CD4-positive, alpha-beta T cell treated with Interleukin-4 for 4 hours (primary cell): ENCODE data around the gene LRMDA.

ENCODE experiments used
- DNase-seq: peaks from one replicate; pipeline ENCODE4 v3.0.0-alpha.2; 2020

The LRMDA gene

DNA sequence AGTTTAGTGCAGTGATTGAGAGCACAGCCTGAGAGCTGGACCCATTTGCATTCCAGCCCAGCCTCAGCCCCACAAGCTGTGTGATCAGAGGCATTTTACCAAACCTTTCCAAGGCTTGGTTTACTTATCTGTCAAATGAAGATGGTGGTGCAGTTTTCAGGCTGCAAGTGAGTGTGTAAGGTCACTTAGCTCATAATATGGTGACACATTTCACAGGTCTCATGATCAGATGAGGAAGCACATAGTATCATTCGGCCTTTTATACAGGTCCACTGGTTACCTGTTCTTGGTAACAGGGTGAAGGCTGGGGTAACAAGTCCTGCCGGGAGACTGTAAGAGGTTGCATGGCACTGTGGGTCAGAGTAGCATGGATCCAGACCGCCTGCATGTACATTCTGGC lies 371.7 kb downstream of the LRMDA start:
- DNase-seq = no peak

DNA sequence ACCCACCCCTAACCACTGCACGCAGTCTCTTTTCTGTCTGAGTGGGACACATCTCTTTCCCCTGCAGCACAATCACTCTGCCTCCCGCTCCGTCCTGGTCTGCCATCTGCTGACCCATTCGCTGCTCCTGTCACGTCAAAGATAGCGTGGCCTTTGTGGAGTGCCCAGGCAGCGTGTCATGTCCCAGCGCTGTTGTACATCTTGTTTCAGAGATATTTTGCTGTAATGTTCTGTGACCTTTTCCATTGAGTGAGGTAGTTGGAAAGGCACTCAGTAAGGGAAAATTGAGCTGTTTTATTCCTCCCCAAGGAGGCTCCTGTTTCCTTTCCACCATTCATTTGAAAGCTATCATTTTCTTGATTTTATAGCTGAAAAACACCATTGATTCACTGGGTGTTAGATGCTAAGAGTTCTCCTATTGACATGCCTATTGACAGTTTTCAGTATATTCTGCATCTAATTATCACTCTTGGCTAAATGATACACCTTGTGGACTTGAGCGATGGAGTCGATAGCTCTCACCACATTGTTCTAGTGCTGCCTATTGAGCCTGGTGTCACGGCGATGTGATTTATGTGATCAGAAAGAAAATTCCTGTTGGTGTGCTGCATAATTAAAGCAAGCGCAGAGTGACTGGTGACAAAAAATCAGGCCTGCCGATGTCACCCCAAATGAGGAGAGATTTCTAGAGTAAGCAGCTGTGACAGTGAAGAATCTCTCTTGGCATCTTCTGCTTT lies 372.6 kb downstream of the LRMDA start:
- DNase-seq = no peak

DNA sequence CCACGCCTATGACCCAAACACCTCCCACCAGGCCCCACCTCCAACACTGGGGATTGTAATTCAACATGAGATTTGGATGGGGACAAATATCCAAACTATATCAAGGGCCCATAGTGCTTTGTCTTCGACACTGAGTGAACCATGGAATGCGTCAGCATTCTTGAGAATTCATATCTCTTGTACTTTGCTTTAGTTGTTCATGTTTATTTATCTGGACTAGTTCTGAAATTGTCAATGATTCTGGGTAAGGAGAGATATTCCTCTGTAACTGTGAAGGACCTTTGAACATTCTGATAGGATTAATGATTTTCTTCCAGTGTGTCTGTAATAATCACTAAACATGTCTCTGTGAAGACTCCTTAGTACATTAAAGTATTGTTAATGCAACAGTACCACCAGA lies 374.8 kb downstream of the LRMDA start:
- no peak for DNase-seq

DNA sequence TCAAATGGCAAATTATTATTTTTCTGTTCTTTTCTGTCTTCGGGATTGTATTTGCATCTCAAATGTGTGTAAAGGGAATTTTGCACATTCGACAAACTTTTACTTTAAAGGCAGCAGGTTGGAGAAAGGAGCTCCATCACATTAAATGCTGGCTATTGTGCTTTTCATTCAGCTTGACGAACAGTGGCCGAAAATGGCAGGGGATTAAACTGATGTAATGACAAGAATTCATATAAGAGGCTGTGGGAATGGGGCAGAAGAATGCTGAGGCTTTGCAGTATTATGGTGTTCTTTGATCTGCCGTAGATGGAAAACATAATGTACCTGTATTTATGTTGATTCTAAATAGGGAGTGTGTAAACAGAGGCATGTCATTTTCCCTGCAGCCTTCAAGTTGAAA lies 376.0 kb downstream of the LRMDA start:
- no peak for DNase-seq

DNA sequence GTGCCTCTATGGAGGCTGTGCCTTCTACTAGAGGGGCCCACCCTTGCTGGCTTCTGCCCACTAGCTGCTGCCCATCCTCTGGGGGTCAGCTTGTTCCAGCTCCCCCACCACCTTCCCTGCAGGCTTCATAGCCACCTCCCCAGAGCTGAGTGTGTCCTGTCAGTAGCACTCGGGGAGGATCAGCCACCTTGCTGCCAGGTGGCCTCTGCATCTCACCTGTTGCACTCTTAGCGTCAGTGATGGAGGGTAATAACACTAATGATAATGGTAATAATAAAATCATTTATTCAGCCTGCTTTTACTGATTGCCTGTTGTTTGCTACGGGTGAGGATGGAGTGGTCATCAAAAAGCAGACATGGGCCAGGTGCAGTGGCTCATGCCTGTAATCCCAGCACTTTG lies 377.6 kb downstream of the LRMDA start:
- no peak for DNase-seq

DNA sequence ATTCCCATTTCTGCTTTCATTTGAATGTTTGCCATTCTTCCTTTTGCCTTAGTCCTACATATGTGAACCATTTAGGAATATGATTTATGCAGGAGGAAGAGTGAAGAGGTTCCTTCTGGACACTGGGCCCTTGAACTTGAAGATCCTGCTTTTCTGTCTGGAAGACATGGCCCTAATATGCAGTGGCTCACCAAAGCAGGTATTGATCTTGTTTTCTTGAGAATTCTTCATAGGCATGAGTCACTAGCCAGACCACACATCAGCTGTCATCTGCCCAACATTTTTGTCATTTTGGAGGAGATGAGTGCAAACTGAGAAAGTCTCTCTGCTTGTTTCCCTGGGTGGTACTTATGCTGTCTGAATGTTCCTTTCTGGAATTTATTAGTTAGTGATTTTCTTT lies 382.6 kb downstream of the LRMDA start:
- DNase-seq = no peak

DNA sequence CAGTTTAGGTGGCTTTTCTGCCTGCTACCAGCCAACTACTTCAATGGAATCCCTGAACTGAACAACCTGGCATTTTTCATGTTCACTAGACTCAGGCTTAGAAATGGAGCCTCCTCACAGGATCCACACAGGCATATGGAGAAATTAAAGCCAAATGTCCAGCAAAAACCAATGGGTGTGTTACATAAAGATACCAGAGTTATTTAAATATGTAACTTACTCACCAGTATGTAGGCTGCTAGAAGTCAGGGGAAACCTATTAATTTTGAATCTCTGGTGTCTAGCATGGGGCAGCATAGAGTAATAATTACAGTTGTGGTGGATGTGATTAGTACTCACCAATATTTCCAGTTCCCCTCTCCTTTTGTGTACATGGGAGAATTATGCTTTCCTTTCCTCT lies 383.6 kb downstream of the LRMDA start:
- no peak for DNase-seq

DNA sequence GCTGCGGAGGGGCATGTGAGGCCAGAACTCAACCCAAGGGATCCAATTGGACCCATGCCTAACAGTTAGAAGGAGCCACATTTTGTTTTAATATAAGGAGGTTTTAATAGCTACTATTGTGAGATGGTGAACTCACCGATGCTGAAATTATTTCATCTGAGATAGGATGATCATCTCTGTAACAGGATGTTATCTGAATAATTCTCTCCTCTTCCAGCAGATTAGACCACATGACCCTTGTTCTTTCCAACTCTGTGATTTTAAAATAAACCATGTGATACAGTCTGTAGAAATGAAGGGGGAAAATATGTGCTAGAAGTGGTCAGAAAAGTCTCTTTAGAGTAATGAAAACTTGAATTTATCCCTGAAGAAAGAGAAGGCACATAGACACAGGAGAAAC lies 385.8 kb downstream of the LRMDA start:
- no peak for DNase-seq

DNA sequence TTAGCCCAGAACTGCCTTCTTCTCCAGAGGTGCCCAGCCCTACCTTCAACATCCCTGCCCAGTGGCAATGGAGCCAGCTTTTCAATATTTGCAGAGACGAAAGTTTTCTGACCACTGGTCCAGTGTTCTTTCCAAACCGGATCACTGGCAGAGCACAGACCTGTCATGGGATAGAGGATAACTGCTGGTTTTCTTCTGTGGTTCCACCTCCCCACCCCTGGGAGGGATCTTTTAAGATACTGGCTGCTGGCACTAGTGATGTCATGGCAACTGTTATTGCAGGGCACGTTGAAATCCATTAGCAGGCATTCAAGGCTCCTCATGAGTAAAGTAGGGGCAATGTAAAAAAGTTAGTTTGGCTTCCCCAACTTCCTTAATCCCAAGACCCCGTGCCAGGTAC lies 387.1 kb downstream of the LRMDA start:
- no peak for DNase-seq

DNA sequence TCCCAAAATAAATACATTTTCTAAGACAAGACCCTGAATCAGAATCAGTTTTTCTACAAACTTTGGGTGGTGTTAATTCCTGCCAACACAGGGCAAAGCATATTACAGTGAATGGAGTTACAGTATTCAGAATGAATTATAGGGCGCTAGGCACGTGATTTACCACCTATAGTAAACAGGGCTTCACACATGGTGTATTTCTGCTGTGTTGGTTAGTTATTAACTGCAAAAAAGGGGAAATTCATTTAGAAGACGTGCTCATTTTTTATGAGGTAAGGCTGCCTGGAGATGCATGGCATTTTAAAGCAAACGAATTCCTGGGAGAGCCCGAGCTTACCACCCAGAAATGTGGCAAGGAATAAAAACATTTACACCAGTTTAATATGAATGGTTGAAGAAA lies 393.8 kb downstream of the LRMDA start:
- no peak for DNase-seq

DNA sequence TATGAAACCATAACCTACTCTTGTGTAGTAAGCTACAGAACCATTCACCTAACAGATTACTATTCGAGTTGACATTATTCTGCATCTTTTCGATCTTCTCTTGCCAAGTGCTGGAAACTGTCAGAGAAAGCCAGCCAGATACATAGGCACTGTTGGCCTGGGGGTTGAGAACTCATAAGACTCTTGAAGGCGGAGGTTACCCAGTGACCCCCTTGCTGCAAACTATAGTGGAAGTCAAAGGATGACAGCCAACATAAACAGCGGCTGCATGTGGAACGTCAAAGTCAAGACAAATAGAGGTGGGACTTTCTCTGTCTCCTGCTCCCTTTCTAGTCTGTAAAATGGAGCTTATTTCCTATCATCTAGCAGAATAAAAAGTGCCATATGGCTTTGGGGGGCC lies 394.2 kb downstream of the LRMDA start:
- no peak for DNase-seq

DNA sequence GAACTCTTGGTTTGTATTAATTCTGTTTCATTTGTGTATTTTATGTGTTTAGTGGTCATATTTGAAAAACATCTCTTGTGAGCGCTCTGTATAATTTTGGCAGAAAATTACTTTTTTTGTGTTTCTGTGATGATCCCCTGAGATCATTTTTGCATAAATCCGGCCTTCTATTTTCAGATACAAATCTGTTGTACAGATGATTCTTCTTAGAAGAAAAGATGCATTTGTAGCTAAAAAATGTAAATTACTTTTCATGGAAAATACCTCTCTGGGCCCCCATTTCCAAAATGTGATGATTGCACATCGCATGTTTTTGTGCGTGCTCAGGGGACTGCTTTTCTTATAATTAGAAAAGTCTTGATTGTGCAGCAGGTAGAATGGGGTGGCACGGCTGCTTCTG lies 395.4 kb downstream of the LRMDA start:
- DNase-seq = no peak

DNA sequence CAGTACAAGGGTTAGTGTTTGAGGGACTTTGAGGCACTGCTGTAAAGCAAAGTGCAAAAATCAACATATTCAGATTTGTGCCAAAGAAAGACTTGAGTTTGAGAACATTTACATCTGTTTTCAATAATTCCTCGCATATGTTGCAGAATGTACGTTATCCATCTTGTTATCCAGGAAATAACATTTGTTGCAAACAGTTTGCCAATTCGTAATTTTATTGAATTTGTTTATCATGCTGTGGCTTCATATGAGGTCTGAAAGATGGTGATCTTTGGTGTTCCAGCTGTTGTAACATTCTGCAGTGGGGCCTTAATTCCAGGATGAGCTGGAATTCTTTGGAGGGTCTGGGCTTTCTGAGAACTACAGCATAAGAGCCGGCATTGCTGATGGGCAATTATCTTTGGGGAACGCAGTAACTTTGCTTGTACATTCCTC lies 396.2 kb downstream of the LRMDA start:
- DNase-seq = no peak

DNA sequence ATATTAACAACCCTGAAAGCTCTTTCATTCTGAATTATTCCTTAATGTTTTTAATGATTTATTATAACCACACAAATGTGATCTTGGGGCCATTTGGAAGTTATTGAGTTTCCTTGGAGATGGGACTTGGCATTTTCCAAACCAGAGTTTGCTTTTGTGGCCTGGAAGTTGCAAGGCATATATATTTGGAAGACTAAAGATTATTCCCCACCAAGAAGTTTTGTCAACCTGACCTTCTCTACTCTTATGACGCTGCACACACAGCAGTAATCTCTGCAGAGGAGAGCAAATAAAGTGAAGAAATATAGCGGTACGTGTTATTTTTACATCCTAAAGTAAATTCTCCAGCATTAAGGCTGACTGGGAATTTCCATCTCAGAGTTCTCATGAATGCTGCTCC lies 397.0 kb downstream of the LRMDA start:
- no peak for DNase-seq

DNA sequence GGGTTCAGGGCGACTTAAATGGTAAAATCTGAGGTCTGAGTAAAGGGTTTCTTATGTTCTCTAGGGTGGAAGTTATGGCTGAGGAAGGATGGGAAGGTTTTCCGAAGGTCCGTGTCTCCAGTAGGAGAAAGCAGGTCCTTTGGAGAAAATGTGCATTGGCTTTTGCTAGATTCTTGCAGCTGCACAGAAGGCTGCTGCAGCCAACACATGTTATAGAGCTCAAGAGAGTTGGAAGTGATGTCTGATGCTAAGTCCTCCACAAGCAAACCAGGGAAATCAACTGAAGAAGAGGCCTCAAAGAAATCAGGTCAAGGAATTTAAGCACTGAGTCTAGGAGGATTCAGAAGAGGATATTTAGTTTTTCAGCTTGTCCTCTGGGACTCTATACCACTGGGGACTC lies 404.6 kb downstream of the LRMDA start:
- no peak for DNase-seq

DNA sequence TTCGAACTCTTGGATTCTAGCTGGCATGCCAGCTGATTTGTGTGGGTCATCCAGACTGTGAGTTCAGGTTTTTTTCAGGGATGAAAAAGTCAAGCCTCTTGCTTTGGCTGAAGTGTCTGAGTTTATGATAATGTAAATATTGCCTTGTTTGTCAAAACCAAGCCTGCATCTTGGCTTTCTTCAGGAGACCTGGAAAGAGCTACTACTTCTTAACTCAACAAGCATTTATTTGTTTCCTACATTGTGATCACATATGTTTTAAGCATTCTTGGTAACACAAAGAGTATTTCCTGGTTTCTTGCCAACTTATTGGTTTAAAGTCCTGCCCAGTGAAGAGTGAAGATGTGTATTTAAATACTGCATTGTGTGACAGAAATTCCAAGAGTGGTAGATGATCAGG lies 407.1 kb downstream of the LRMDA start:
- no peak for DNase-seq

DNA sequence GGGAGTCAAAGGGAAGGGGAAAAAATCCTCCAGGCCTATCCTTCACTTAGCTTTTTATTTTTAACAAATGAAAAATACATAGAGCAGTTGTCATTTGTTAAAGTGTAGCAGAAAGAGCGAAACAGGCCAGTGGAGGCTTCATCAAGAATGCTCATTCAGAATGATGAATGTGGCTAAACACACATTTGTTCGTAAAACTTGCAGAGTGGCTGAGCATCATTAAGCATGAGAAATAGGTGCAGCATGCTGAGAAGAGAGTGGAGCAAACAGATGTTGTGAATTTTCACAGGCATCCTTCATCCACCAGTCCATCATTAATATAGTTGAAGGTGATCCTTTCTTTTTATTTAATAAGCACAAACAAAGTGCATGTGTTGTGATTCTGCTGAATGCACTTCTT lies 407.6 kb downstream of the LRMDA start:
- DNase-seq = no peak

DNA sequence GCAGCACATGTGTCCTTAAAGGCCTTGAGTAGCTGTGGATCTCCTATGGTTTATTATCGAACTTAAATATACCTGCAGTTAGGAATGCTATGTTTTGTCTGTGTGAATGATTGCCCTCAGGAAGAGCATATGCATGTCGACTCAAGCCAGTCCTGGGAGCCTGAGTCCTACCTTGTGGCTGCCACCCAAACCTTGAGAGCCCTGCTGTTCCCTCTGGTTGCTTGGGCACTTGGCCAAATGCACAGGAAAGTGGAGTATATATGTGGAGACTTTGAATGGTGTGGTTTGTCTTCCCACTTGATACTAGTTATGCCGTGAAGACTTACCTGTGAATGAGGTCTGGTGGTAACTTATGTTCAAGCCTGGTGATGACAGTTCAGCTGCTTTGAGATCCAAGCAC lies 409.8 kb downstream of the LRMDA start:
- DNase-seq = no peak

DNA sequence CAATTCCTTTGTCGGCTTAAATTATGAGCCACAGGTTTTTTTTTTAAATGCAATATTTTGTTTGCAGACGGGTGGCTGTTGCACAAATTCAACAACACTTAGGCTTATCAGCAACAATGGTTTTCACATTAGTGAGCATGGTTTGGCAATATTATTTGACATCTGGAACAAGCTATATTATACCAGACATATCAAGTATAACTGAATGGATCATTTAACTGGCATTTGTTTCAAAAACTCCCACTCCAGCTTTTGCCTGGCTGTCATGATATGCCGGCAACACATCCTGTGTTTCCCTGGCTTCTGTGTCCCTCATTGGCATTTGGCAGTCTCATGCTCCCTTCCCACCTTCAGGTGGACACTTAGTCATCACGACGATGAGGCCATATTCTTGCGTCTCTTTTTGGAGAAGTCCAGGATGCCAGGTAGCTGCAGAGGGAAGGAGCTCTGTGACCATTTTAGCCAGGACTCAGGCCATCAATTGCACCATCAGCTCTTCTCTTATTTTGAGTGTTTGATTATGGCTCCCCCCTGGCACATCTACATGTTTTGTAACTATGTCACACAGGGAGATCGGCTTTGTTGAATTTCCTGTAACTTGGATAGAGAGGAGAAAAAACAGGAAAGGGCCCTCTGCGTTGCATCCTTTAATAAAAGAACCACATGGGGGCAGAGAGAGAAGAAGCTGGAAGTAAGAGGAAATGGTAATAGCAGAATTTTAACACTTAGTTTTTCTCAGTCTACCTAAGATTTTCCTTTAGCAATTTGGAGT lies 413.9 kb downstream of the LRMDA start:
- DNase-seq = no peak

DNA sequence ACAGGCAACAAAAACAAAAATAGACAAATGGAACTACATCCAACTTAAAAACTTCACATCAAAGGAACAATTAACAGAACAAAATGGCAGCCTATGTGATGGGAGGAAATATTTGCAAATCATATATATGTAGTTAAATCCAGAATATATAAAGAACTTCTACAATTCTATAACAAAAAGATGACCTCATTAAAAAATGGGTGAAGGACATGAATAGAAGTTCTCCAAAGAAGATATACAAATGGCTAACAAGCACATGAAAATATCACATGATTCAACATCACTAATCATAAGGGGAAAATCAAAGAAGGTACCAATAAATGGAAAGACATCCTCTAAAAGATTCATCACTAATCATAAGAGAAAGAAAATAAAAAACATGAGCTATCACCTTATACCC lies 416.1 kb downstream of the LRMDA start:
- no peak for DNase-seq

DNA sequence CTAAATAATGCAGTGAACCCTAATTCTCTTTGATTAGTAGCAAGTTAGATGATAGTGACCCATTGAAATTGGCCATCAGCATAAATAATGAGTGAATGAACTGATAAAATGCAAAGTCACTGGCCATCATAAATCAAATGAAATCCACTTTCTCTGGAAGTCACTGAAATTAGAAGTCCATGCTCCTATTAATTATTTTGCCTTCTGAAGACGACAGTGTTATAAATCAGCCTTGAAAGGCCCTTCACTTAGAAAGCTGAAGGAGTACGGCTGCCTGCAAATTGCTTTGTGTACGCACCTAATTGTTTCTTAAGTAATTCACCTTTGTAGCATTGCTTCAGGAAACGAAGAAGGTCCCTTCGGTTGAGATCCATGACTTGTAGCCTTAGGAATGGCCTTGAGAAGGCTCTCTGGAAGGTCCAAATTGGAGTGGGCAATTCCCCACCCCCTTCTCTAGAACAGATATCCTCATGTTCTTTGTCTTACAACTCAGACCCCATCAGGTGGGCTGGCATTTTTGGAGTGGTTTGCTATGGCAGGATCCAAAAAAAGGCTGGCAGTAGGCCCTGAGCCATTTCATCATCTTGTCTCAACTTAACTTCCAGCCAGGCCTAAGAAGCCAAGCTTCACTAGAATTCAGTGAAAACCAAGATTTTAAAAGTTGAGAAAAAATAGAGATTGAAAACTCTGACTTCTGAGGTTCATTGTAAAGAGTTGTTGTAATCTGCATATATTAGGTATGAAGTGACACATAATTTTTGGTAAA lies 420.3 kb downstream of the LRMDA start:
- no peak for DNase-seq

DNA sequence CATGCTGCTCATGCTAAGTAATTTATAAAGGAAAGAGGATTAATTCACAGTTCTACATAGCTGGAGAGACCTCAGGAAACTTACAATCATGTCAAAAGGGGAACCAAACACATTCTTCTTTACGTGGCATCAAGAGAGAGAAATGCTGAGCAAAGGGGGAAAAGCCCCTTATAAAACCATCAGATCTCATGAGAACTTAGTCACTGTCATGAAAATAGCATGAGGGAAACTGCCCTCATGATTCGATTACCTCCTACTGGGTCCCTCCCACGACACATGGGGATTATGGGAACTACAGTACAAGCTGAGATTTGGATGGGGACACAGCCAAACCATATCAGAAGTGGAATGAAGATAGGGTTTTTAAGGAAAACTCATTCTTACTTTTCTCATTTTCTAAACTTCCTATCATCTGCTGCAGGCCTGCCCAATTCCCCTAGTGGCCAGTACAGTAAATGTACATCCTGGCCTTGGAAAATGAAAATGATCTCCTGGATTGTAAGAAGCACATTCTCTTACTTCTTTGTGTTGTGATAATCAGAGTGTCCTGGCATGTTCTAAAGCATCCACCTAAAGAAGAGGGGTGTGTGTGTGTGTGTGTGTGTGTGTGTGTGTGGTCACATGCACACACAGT lies 421.5 kb downstream of the LRMDA start:
- DNase-seq = no peak

DNA sequence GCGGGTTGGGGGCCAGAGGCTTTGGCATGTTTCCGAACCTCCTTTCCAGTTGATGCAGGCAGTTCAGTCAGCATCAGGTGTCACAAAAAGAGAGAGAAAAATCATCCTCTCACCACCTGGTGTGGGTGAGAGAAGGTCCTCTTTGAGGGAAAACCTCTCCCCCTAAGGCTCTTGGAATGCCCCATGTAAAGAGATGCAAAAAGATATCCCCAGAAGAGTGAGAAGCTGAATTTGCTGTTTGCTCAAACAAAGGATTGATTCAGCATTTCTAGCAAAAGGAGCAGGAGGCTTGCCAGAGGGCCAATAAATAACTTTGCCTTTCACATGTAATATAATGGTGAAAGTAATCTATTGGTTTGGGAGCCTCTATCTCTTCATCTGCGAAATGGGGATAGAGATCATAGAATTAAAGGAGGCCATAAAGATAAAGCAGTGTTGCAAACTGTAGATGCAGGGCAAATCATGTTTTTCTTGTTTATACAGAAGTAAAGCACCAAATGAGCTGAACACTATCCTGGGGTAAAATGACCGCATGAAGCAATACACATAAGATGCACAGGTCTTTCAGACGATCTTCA lies 425.9 kb downstream of the LRMDA start:
- no peak for DNase-seq
